IMR-90 (cell line): Measurements from ENCODE around the gene ACADSB. TPM values are rescaled to one million over a fixed set of nuclear protein-coding genes. Genes with fewer than 3 reads are reported as not detected.

Experiments used
- ATAC-seq: fragments of 200-7000 bp; cut with Tn5 transposase; 2 replicates; pipeline ENCODE4 v1.9.1; 2020; ENCODE audit warnings: low read depth, mild to moderate bottlenecking, moderate library complexity
- BruUV-seq: library from RNA; stranded (reverse); fragments of 400-500 nt; replicated peaks from 2 replicates; lab custom pipeline; 2021; lab: Mats Ljungman, UMichigan
- CTCF ChIA-PET: fragments of 300-600 bp; formaldehyde crosslinking; extraction: SDS; loops from one replicate; lab custom pipeline; 2021; ENCODE audit warnings: antibody characterized with exemption; lab: Yijun Ruan, JAX
- POLR2A ChIA-PET: fragments of 300-600 bp; sonication (Branson Sonifier 250); formaldehyde crosslinking; loops from one replicate; lab custom pipeline; 2022; ENCODE audit warnings: antibody characterized with exemption; ENCODE audit not compliant: unreplicated experiment; lab: Charles Lee
- DNase-seq: peaks from one replicate; pipeline ENCODE4 v3.0.0; 2013
- H2AFZ ChIP-seq: replicated peaks from 2 replicates; pipeline ENCODE3; 2013; ENCODE audit warnings: low read length, mild to moderate bottlenecking; ENCODE audit not compliant: poor library complexity
- H2AK5ac ChIP-seq: 2 replicates; pipeline ENCODE4 v1.6.1; 2013; ENCODE audit warnings: low read depth, low read length, inconsistent platforms
- H2AK9ac ChIP-seq: replicated peaks from 2 replicates; pipeline ENCODE3; 2013; ENCODE audit warnings: mild to moderate bottlenecking, low read depth, low read length, moderate library complexity; ENCODE audit not compliant: poor library complexity
- H2BK120ac ChIP-seq: 2 replicates; pipeline ENCODE4 v1.6.1; 2013; ENCODE audit warnings: low read depth, low read length, inconsistent platforms
- H2BK15ac ChIP-seq: 3 replicates; pipeline ENCODE4 v1.6.1; 2013; ENCODE audit warnings: low read depth, low read length, inconsistent platforms
- H2BK20ac ChIP-seq: 2 replicates; pipeline ENCODE4 v1.6.1; 2013; ENCODE audit warnings: low read depth, mild to moderate bottlenecking, inconsistent platforms, low read length, moderate library complexity
- H2BK5ac ChIP-seq: 2 replicates; pipeline ENCODE4 v1.6.1; 2013; ENCODE audit warnings: mild to moderate bottlenecking, low read depth, low read length, inconsistent platforms; ENCODE audit not compliant: poor library complexity, severe bottlenecking
- H3K14ac ChIP-seq: replicated peaks from 2 replicates; pipeline ENCODE4 v1.6.1; 2013; ENCODE audit warnings: low read depth, low read length, inconsistent platforms
- H3K18ac ChIP-seq: 2 replicates; pipeline ENCODE4 v1.6.1; 2013; ENCODE audit warnings: low read depth, low read length, control low read depth
- H3K23ac ChIP-seq: 2 replicates; pipeline ENCODE4 v1.6.1; 2013; ENCODE audit warnings: low read depth, low read length, inconsistent platforms
- H3K27ac ChIP-seq: 2 replicates; pipeline ENCODE4 v1.5.1; 2013; ENCODE audit warnings: mild to moderate bottlenecking, control low read depth, low read length; ENCODE audit not compliant: insufficient read depth
- H3K27me3 ChIP-seq: 2 replicates; pipeline ENCODE4 v1.6.1; 2013; ENCODE audit warnings: low read length; ENCODE audit not compliant: control insufficient read depth, insufficient read depth
- H3K36me3 ChIP-seq: 2 replicates; pipeline ENCODE4 v1.6.1; 2013; ENCODE audit warnings: low read length, mixed read lengths; ENCODE audit not compliant: control insufficient read depth, insufficient read depth
- H3K4ac ChIP-seq: 2 replicates; pipeline ENCODE4 v1.6.1; 2013; ENCODE audit warnings: low read depth, low read length, inconsistent platforms
- H3K4me1 ChIP-seq: 2 replicates; pipeline ENCODE4 v1.6.1; 2013; ENCODE audit warnings: low read length, mixed read lengths; ENCODE audit not compliant: control insufficient read depth, insufficient read depth
- H3K4me2 ChIP-seq: 2 replicates; pipeline ENCODE4 v1.6.1; 2013; ENCODE audit warnings: low read depth, mild to moderate bottlenecking, control low read depth, low read length, moderate library complexity
- H3K4me3 ChIP-seq: 2 replicates; pipeline ENCODE4 v1.5.1; 2013; ENCODE audit warnings: low read depth, mild to moderate bottlenecking, control low read depth, low read length, moderate library complexity; ENCODE audit not compliant: insufficient read depth
- H3K56ac ChIP-seq: 2 replicates; pipeline ENCODE4 v1.6.1; 2013; ENCODE audit warnings: low read length, inconsistent platforms; ENCODE audit not compliant: insufficient read depth; ENCODE audit errors: extremely low read depth
- H3K79me1 ChIP-seq, 2 experiments: 2 replicates each; pipeline ENCODE4 v1.6.1; 2013; ENCODE audit warnings: low read length in 2 of 2, inconsistent platforms in 1 of 2, low read depth in 1 of 2
- H3K9ac ChIP-seq: 2 replicates; pipeline ENCODE4 v1.6.1; 2013; ENCODE audit warnings: low read depth, low read length, control low read depth
- H3K9me1 ChIP-seq: 2 replicates; pipeline ENCODE4 v1.6.1; 2013; ENCODE audit warnings: low read length, inconsistent platforms; ENCODE audit not compliant: insufficient read depth
- H3K9me3 ChIP-seq: 2 replicates; pipeline ENCODE4 v1.6.1; 2013; ENCODE audit warnings: low read length; ENCODE audit not compliant: control insufficient read depth, insufficient read depth
- H4K20me1 ChIP-seq: 2 replicates; pipeline ENCODE4 v1.6.1; 2013; ENCODE audit warnings: low read length, inconsistent platforms; ENCODE audit not compliant: insufficient read depth
- H4K5ac ChIP-seq: 2 replicates; pipeline ENCODE4 v1.6.1; 2013; ENCODE audit warnings: mild to moderate bottlenecking, low read depth, low read length, control low read depth
- H4K8ac ChIP-seq, 2 experiments: 2 replicates each; pipeline ENCODE4 v1.6.1; 2013; ENCODE audit warnings: low read depth in 2 of 2, low read length in 2 of 2, control low read depth in 1 of 2, inconsistent platforms in 1 of 2
- H4K91ac ChIP-seq: 2 replicates; pipeline ENCODE4 v1.6.1; 2013; ENCODE audit warnings: low read depth, low read length, inconsistent platforms; ENCODE audit not compliant: insufficient read depth
- BHLHE40 ChIP-seq: fragments of 150-350 bp; IDR thresholded peaks from 2 replicates; pipeline ENCODE4 v1.6.1; 2016; ENCODE audit warnings: mild to moderate bottlenecking, low read depth, low read length
- CEBPB ChIP-seq: IDR thresholded peaks from 2 replicates; pipeline ENCODE4 v1.6.1; 2012; ENCODE audit warnings: low read depth, low read length, improper control_type of control experiment
- CHD1 ChIP-seq: IDR thresholded peaks from 2 replicates; pipeline ENCODE4 v1.6.1; 2012; ENCODE audit warnings: low read depth, low read length, improper control_type of control experiment
- ELK1 ChIP-seq: fragments of 150-350 bp; IDR thresholded peaks from 2 replicates; pipeline ENCODE4 v1.6.1; 2016; ENCODE audit warnings: low read depth, mild to moderate bottlenecking, low read length, moderate library complexity, borderline replicate concordance
- FOS ChIP-seq: fragments of 150-350 bp; IDR thresholded peaks from 2 replicates; pipeline ENCODE4 v1.6.1; 2016; ENCODE audit warnings: low read depth, low read length
- MAFK ChIP-seq: IDR thresholded peaks from 2 replicates; pipeline ENCODE4 v1.6.1; 2012; ENCODE audit warnings: low read depth, low read length, improper control_type of control experiment
- MAZ ChIP-seq: IDR thresholded peaks from 2 replicates; pipeline ENCODE4 v1.6.1; 2012; ENCODE audit warnings: low read depth, mild to moderate bottlenecking, low read length, improper control_type of control experiment, moderate library complexity, borderline replicate concordance
- MXI1 ChIP-seq: IDR thresholded peaks from 2 replicates; pipeline ENCODE4 v1.6.1; 2012; ENCODE audit warnings: low read depth, mild to moderate bottlenecking, low read length, moderate library complexity, borderline replicate concordance
- NFE2L2 ChIP-seq: fragments of 150-350 bp; IDR thresholded peaks from 2 replicates; pipeline ENCODE4 v1.6.1; 2016; ENCODE audit warnings: low read depth, mild to moderate bottlenecking, low read length
- POLR2A ChIP-seq: IDR thresholded peaks from 2 replicates; pipeline ENCODE4 v1.6.1; 2012; ENCODE audit warnings: mild to moderate bottlenecking, low read depth, low read length
- RAD21 ChIP-seq: IDR thresholded peaks from 2 replicates; pipeline ENCODE4 v1.6.1; 2012; ENCODE audit warnings: low read length, improper control_type of control experiment
- RCOR1 ChIP-seq: IDR thresholded peaks from 2 replicates; pipeline ENCODE4 v1.6.1; 2012; ENCODE audit warnings: mild to moderate bottlenecking, low read length, improper control_type of control experiment; ENCODE audit not compliant: insufficient replicate concordance
- SMC3 ChIP-seq: fragments of 150-350 bp; IDR thresholded peaks from 2 replicates; pipeline ENCODE4 v1.6.1; 2016; ENCODE audit warnings: low read depth, mild to moderate bottlenecking, antibody characterized with exemption, low read length, moderate library complexity
- WGBS, 2 experiments: methylation state at CpG; one replicate each; pipeline versions ENCODE4 v1.1.5 to v1.1.7; 2013; ENCODE audit warnings: missing lambda C conversion rate in 2 of 2; ENCODE audit not compliant: insufficient read length in 1 of 2; ENCODE audit errors: extremely low coverage in 2 of 2; 5-methylcytosine and 5-hydroxymethylcytosine counted together
- dilution Hi-C: fragments of 300-500 bp; cut with HindIII; formaldehyde crosslinking; loops from one replicate; pipeline ENCODE4 v1.14.3; 2018; ENCODE audit warnings: low sequenced_read_pairs; ENCODE audit not compliant: unreplicated experiment
- in situ Hi-C: fragments of 300-500 bp; cut with MboI; formaldehyde crosslinking; loops from 3 replicates; pipeline ENCODE4 v1.14.3; 2019; ENCODE audit warnings: low sequenced_read_pairs, inconsistent platforms, mixed read lengths
- intact Hi-C: fragments of 100-400 bp; cut with micrococcal nuclease; formaldehyde crosslinking; loops from 2 replicates; pipeline ENCODE4 v1.10.0; 2022
- polyA plus RNA-seq, 3 experiments: library from polyadenylated mRNA; depleted of rRNA; stranded (reverse); fragments of >200 nt; gene quantifications; 2 replicates each; pipeline ENCODE4 v1.2.3, GENCODE V29; 2012; ENCODE audit warnings: low replicate concordance in 1 of 3
- total RNA-seq: library from RNA; depleted of rRNA; stranded (reverse); fragments of >200 nt; gene quantifications from 2 replicates; pipeline ENCODE4 v1.2.3, GENCODE V29; 2012
- TF ChIP-seq, protein P1 (sequence below): conservative IDR thresholded peaks from 2 replicates; pipeline ENCODE4 v1.5.1; 2012; ENCODE audit warnings: mild to moderate bottlenecking, low read depth, low read length, improper control_type of control experiment

Gene ACADSB
- total and polyA plus RNA-seq, 2 of the 4 experiments (the other 2 are of a cell fraction), result 6.2 to 10.6 TPM

DNA sequence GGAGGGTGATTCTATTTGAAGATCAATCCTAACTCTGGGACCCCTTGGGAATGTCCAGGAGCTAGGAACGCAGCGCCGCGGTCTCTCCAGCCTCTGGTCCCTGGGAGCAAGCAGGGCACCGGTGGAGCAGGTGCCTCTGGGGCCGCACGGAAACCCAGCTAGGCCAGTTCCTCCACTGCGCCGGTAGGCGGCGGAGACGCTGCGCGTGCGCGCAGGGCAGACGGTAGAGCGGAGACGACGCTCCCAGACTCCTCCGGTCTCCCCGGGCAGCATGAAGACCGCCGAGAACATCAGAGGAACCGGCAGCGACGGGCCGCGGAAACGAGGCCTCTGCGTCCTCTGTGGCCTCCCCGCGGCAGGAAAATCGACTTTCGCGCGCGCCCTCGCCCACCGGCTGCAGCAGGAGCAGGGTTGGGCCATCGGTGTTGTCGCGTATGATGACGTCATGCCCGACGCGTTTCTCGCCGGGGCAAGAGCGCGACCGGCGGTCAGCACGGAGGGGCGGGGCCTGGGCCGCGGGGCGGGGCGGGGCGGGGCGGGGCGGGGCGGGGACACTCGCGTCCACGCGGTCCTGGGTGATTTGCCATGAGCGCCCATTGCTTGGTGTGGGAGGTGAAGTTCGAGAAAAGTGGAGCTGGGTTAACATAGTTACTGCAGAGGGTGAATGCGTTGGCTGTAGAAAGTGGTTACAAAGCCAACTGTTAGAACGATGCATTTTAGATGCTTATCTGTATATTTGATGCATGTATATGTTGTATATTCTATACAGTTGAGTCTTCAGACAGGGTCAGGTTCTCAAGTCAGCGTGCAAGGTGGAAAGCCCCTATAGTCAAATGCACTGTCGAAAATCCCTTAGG is 28.4 kb upstream of the ACADSB start, which contains the start of gene PSTK:
Gene PSTK (plus strand): TSS at position 193 of the 857 bp plus-strand sequence. CDS start 79 bp downstream, at position 272.
- Histone ChIP-seq H2BK5ac (peak within 1 kb of the TSS; percentile 87), H3K4ac (peak within 1 kb of the TSS; percentile 67), H3K56ac (no peak within 1 kb of the TSS), H4K91ac (peak within 1 kb of the TSS; percentile 88), H3K18ac (peak within 1 kb of the TSS; percentile 50; the same call in 1 of the 2 replicates), H3K4me3 (peak within 1 kb of the TSS; percentile 83), H3K27ac (peak within 1 kb of the TSS; percentile 90), H2AK5ac (no peak within 1 kb of the TSS), H2BK15ac (no peak within 1 kb of the TSS), H3K36me3 (no peaks in the 10 kb centered on the region), H3K79me1 (no peaks in the 10 kb centered on the region), H2AFZ (peak within 1 kb of the TSS; percentile 96), H3K4me1 (no peaks in the 10 kb centered on the region), H4K8ac (peak within 1 kb of the TSS; percentile 68 to 97), H3K4me2 (peak within 1 kb of the TSS; percentile 99), H3K23ac (no peak within 1 kb of the TSS; the same call in 1 of the 2 replicates), H3K14ac (no peak within 1 kb of the TSS; the same call in 1 of the 2 replicates), H3K9me1 (peaks cover 2% of the 10 kb centered on the region), H3K27me3 (no peaks in the 10 kb centered on the region), H3K9me3 (no peaks in the 10 kb centered on the region), H3K9ac (peak within 1 kb of the TSS; percentile 90), H4K5ac (peak within 1 kb of the TSS; percentile 95), H4K20me1 (no peaks in the 10 kb centered on the region), H2BK20ac (no peak within 1 kb of the TSS), H2BK120ac (peak within 1 kb of the TSS; percentile 77), H2AK9ac (peak within 1 kb of the TSS; percentile 63)
- in situ Hi-C loops, result no loop called here
- WGBS, 2 experiments, result 1% methylated on average over 22 of the region's 73 CpGs; no CpG with 5 or more reads in 1 of the 2 experiments
- no TSS peak for BruUV-seq
- dilution Hi-C loops, result no loop called here
- peak; percentile 92 for DNase-seq
- ChIA-PET CTCF (interaction anchor here (0.6 to 2.5 kb wide), 8 partner anchors 10 to 180 kb away, joined by 3 to 13 read pairs (median 3); no protein-coding TSS in a partner anchor), POLR2A (no interaction called here)
- peak; percentile 98 for ATAC-seq
- intact Hi-C loops, result loop anchor here (10.0 kb wide), 1 partner anchor 336 kb away; no protein-coding TSS in a partner anchor
- TF ChIP-seq SMC3 (peak; percentile 29), ELK1 (no peak), MAFK (no peak), POLR2A (peak; percentile 31; the same call in 1 of the 2 replicates), CEBPB (peak; percentile 66), MXI1 (peak; percentile 22; the same call in 1 of the 2 replicates), NFE2L2 (no peak), BHLHE40 (no peak), CHD1 (no peak), MAZ (peak; percentile 45; the same call in 1 of the 2 replicates), RAD21 (peak; percentile 37), FOS (peak; percentile 38; the same call in 1 of the 2 replicates), RCOR1 (peak; percentile 62)
- TF ChIP-seq, protein P1, sequence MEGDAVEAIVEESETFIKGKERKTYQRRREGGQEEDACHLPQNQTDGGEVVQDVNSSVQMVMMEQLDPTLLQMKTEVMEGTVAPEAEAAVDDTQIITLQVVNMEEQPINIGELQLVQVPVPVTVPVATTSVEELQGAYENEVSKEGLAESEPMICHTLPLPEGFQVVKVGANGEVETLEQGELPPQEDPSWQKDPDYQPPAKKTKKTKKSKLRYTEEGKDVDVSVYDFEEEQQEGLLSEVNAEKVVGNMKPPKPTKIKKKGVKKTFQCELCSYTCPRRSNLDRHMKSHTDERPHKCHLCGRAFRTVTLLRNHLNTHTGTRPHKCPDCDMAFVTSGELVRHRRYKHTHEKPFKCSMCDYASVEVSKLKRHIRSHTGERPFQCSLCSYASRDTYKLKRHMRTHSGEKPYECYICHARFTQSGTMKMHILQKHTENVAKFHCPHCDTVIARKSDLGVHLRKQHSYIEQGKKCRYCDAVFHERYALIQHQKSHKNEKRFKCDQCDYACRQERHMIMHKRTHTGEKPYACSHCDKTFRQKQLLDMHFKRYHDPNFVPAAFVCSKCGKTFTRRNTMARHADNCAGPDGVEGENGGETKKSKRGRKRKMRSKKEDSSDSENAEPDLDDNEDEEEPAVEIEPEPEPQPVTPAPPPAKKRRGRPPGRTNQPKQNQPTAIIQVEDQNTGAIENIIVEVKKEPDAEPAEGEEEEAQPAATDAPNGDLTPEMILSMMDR, result peak; percentile 90
